ENCODE measurements around the gene KRT81.

The KRT81 gene

GRCh38 chr12:52291267-52291935 is at the start of gene KRT81:
Gene KRT81 (minus strand): TSS chr12:52291534. CDS start chr12:52291465, 69 bp downstream.
- no peak for DNase-seq

GRCh38 chr12:52338241-52338960 is 47.1 kb upstream of the KRT81 start:
- DNase-seq = no peak

- no peak for DNase-seq
These were observed 45.7 kb upstream of the KRT81 start for GRCh38 chr12:52337054-52337453.

GRCh38 chr12:52336641-52337040 is 45.3 kb upstream of the KRT81 start:
- no peak for DNase-seq

- no peak for DNase-seq
These were observed 44.4 kb upstream of the KRT81 start for GRCh38 chr12:52335598-52336262.

- DNase-seq = no peak
These were observed 42.9 kb upstream of the KRT81 start for GRCh38 chr12:52334185-52334584.

- no peak for DNase-seq
These were observed 42.0 kb upstream of the KRT81 start for GRCh38 chr12:52333321-52333720.

GRCh38 chr12:52332381-52332780 is 41.0 kb upstream of the KRT81 start:
- DNase-seq = no peak

- no peak for DNase-seq
These were observed 40.5 kb upstream of the KRT81 start for GRCh38 chr12:52331833-52332232.

- DNase-seq = no peak
These were observed 39.7 kb upstream of the KRT81 start for GRCh38 chr12:52331039-52331438.

GRCh38 chr12:52327830-52328500 is 36.6 kb upstream of the KRT81 start:
- DNase-seq = no peak

GRCh38 chr12:52327052-52327829 is 35.9 kb upstream of the KRT81 start:
- DNase-seq = peak; percentile 85

GRCh38 chr12:52324153-52324444 is 32.8 kb upstream of the KRT81 start:
- no peak for DNase-seq

- no peak for DNase-seq
These were observed 32.2 kb upstream of the KRT81 start for GRCh38 chr12:52323416-52324152.

- DNase-seq = no peak
These were observed 31.7 kb upstream of the KRT81 start for GRCh38 chr12:52323001-52323400.

- DNase-seq = no peak
These were observed 30.7 kb upstream of the KRT81 start for GRCh38 chr12:52322069-52322468.

GRCh38 chr12:52321418-52321817 is 30.1 kb upstream of the KRT81 start:
- DNase-seq = no peak

- DNase-seq = no peak
These were observed 29.6 kb upstream of the KRT81 start, which contains the start of gene KRT83 for GRCh38 chr12:52320784-52321400. Gene KRT83 (minus strand): TSS chr12:52321398. CDS start chr12:52321335, 63 bp downstream.

- DNase-seq = no peak
These were observed 27.8 kb upstream of the KRT81 start for GRCh38 chr12:52319097-52319496.

- DNase-seq = no peak
These were observed 27.1 kb upstream of the KRT81 start for GRCh38 chr12:52318241-52318990.

Data from fibroblast of skin of right quadriceps (primary cell).